Memory B cell (primary cell): ENCODE data around the gene CAMKK2.

Experiments used
- ATAC-seq: fragments of 150-1000 bp; cut with Tn5 transposase; 2 replicates; pipeline ENCODE4 v1.10.0; 2021; ENCODE audit warnings: low read depth, mild to moderate bottlenecking, moderate library complexity
- DNase-seq, 2 donors: peaks; one replicate each; pipeline ENCODE4 v3.0.0; 2022; ENCODE audit warnings: low spot score in 2 of 2
- H3K27ac Mint-ChIP-seq: one replicate; pipeline ENCODE4 v1.8.0; 2022; ENCODE audit warnings: mild to moderate bottlenecking, moderate library complexity, mixed read lengths
- H3K27me3 Mint-ChIP-seq: one replicate; pipeline ENCODE4 v1.8.0; 2022; ENCODE audit warnings: mixed read lengths
- H3K36me3 Mint-ChIP-seq: one replicate; pipeline ENCODE4 v1.8.0; 2022; ENCODE audit warnings: mild to moderate bottlenecking, mixed read lengths
- H3K4me1 Mint-ChIP-seq: one replicate; pipeline ENCODE4 v1.8.0; 2022; ENCODE audit warnings: mixed read lengths
- H3K4me3 Mint-ChIP-seq: one replicate; pipeline ENCODE4 v1.8.0; 2022; ENCODE audit warnings: mild to moderate bottlenecking, moderate library complexity, mixed read lengths
- H3K9me3 Mint-ChIP-seq: one replicate; pipeline ENCODE4 v1.8.0; 2022; ENCODE audit warnings: mixed read lengths

CAMKK2 gene

GRCh38 chr12:121188227-121188626 lies 108.3 kb downstream of the CAMKK2 start:
- peaks cover 11% of the 10 kb centered on the region for H3K4me1 Mint-ChIP-seq
- no peaks in the 10 kb centered on the region for H3K36me3 Mint-ChIP-seq
- H3K9me3 Mint-ChIP-seq: no peaks in the 10 kb centered on the region
- no peak overlapping the region for H3K27ac Mint-ChIP-seq
- ATAC-seq (no peak), DNase-seq (no peak)
- H3K27me3 Mint-ChIP-seq: no peaks in the 10 kb centered on the region
- no peak overlapping the region for H3K4me3 Mint-ChIP-seq
